Measurements from ENCODE around the gene ATP8B4. TPM values are rescaled to one million over a fixed set of nuclear protein-coding genes. Genes with fewer than 3 reads are reported as not detected.

ATP8B4 gene
- total RNA-seq, 1 experiment from 2014 or later, result 0.24 TPM

- no peak for TF ChIP-seq CTCF (IDR thresholded peaks at IDR 0.05; ENCODE audit: unreplicated experiment)
- no peak for DNase-seq
- Mint-ChIP-seq H3K27ac (ENCODE audit: unreplicated experiment) (no peak overlapping the region), H3K4me3 (ENCODE audit: low read depth, unreplicated experiment) (no peak overlapping the region), H3K36me3 (ENCODE audit: insufficient read depth, unreplicated experiment) (no peaks in the 10 kb centered on the region), H3K4me1 (ENCODE audit: low read depth, unreplicated experiment) (no peaks in the 10 kb centered on the region), H3K9me3 (ENCODE audit: low read depth, unreplicated experiment) (no peaks in the 10 kb centered on the region), H3K27me3 (ENCODE audit: unreplicated experiment) (peaks cover 10% of the 10 kb centered on the region)
- intact Hi-C loops (cut with micrococcal nuclease; ENCODE audit: unreplicated experiment), result no loop called here
- CTCF ChIA-PET, result no interaction called here
- BruUV-seq (replicated peaks), result no TSS peak
Observed at GRCh38 chr15:50075319-50075718, 43.7 kb downstream of the ATP8B4 start.

DNA sequence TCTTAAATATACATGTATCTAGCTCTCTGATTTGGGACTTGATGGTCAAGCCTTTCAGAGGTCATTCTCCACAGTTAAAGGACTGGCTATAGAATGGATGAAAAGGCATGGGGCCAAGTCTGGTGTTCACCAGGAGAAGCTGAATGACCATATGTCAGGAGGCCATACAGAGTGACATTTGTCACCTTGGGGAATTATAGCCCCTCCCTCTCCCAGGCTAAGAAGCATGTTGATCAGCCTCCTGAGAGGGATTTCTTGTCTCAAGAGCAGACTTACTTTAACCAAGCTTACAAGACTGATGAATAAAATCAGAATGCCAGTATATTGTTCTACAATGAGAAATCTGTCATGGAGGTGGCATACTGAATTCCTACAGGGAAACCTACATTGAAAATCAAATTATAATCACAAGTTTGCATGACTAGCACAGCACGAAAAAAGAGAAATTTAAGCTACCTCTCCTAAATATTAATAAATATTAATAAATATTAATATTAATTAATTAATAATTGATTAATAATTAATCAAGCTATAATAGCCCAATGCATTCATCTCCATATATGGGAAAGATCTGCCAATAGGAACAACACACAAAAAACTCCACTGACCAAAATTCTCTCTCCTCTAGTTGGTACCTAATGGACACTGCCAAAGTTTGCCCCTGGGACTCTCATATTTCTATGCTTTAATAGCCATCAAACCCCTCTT is 47.3 kb downstream of the ATP8B4 start:
- Mint-ChIP-seq H3K27ac (ENCODE audit: unreplicated experiment) (no peak overlapping the region), H3K27me3 (ENCODE audit: unreplicated experiment) (peaks cover 3% of the 10 kb centered on the region), H3K4me1 (ENCODE audit: low read depth, unreplicated experiment) (no peaks in the 10 kb centered on the region), H3K36me3 (ENCODE audit: insufficient read depth, unreplicated experiment) (no peaks in the 10 kb centered on the region), H3K9me3 (ENCODE audit: low read depth, unreplicated experiment) (peaks cover 3% of the 10 kb centered on the region), H3K4me3 (ENCODE audit: low read depth, unreplicated experiment) (no peak overlapping the region)
- intact Hi-C loops (cut with micrococcal nuclease; ENCODE audit: unreplicated experiment), result no loop called here
- no peak for TF ChIP-seq CTCF (IDR thresholded peaks at IDR 0.05; ENCODE audit: unreplicated experiment)
- DNase-seq, result no peak
- CTCF ChIA-PET, result no interaction called here
- no TSS peak for BruUV-seq (replicated peaks)

- H3K36me3 Mint-ChIP-seq (ENCODE audit: insufficient read depth, unreplicated experiment), result no peaks in the 10 kb centered on the region
- no peak for TF ChIP-seq CTCF (IDR thresholded peaks at IDR 0.05; ENCODE audit: unreplicated experiment)
- no peak overlapping the region for H3K27ac Mint-ChIP-seq (ENCODE audit: unreplicated experiment)
- no peak overlapping the region for H3K4me3 Mint-ChIP-seq (ENCODE audit: low read depth, unreplicated experiment)
- no TSS peak for BruUV-seq (replicated peaks)
- intact Hi-C loops (cut with micrococcal nuclease; ENCODE audit: unreplicated experiment), result no loop called here
- H3K4me1 Mint-ChIP-seq (ENCODE audit: low read depth, unreplicated experiment), result no peaks in the 10 kb centered on the region
- peaks cover 3% of the 10 kb centered on the region for H3K9me3 Mint-ChIP-seq (ENCODE audit: low read depth, unreplicated experiment)
- no peaks in the 10 kb centered on the region for H3K27me3 Mint-ChIP-seq (ENCODE audit: unreplicated experiment)
- CTCF ChIA-PET, result no interaction called here
- no peak for DNase-seq
Observed at GRCh38 chr15:50068016-50068415, 51.0 kb downstream of the ATP8B4 start.

GRCh38 chr15:50067254-50067653 is 51.8 kb downstream of the ATP8B4 start:
- no peaks in the 10 kb centered on the region for H3K36me3 Mint-ChIP-seq (ENCODE audit: insufficient read depth, unreplicated experiment)
- intact Hi-C loops (cut with micrococcal nuclease; ENCODE audit: unreplicated experiment), result no loop called here
- H3K9me3 Mint-ChIP-seq (ENCODE audit: low read depth, unreplicated experiment), result peaks cover 3% of the 10 kb centered on the region
- CTCF ChIA-PET, result no interaction called here
- H3K4me3 Mint-ChIP-seq (ENCODE audit: low read depth, unreplicated experiment), result no peak overlapping the region
- no peaks in the 10 kb centered on the region for H3K4me1 Mint-ChIP-seq (ENCODE audit: low read depth, unreplicated experiment)
- no peak overlapping the region for H3K27ac Mint-ChIP-seq (ENCODE audit: unreplicated experiment)
- no peaks in the 10 kb centered on the region for H3K27me3 Mint-ChIP-seq (ENCODE audit: unreplicated experiment)
- no peak for TF ChIP-seq CTCF (IDR thresholded peaks at IDR 0.05; ENCODE audit: unreplicated experiment)
- BruUV-seq (replicated peaks), result no TSS peak
- DNase-seq, result no peak

Data from Calu3 (cell line).